Epidermal melanocyte (primary cell): ENCODE results near the gene TMEM212.
"Not testable (repeated sequence)": the region's sequence is repeated elsewhere in the genome, so short reads cannot be mapped to it uniquely, and the experiment has no call there.

Experiments used
- DNase-seq: peaks from one replicate; pipeline ENCODE4 v3.0.0; 2011; ENCODE audit warnings: low spot score; ENCODE audit not compliant: insufficient read length

TMEM212 gene

DNA sequence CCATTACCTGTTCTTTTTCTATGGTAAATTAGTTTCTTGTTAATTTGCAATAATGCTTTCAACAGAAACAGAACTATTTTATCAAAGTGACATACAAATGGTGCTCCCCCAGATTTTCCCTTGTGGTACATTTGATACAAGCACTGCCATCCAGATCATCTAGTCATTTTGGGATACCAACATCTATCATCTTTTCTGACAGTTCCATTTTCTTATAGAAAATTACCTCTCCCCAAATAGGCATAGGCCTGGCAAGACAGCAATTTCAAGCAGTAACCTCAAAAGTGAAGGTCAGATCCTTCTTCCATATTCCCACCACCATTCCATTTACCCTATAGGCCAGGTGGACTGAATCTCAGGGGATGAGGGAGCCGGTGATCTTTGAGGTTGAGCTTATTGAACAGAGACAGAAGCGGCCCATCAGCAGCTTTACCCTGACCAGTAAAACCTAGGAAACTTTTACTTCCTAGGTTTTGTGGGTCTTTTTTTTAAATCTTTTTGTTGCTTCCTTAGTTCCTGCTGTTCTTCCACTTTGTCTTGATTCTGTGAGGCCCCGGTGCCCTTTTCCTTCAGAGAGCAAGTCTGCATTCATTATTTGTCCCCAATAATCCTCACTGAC lies 29.8 kb upstream of the TMEM212 start:
- DNase-seq: no peak

DNA sequence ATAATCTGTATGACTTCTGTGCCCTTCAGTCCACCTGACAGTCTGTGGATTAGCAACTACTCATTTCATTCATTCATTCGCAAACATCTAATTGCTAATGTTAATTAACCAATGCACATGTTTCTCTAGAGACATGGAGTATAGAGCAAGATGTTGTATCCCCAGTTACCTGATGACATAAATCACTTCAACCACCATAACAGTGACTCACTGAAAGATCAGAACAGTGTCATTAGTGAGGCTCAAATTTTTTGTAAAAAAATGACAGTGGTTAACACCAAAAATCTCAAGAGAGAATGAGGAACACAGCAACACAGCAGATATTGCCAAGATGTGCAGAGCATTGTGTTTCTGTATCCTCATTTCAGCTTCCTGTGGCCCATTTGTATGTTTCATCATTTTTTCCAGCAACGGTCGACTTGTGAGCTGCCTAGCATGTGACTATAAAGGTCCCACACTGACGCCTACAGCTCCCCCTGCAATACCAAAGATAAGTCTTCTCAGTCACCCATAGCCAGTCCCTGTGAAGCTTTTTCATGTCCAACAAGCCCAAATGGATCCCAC lies 29.2 kb upstream of the TMEM212 start:
- no peak for DNase-seq

DNA sequence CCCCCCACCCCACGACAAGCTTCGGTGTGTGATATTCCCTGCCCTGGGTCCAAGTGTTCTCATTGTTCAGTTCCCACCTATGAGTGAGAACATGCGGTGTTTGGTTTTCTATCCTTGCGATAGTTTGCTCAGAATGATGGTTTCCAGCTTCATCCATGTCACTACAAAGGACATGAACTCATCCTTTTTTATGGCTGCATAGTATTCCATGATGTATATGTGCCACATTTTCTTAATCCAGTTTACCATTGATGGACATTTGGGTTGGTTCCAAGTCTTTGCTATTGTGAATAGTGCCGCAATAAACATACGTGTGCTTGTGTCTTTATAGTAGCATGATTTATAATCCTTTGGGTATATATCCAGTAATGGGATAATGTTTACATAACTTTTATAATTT lies 28.5 kb upstream of the TMEM212 start:
- DNase-seq: not testable (repeated sequence)

DNA sequence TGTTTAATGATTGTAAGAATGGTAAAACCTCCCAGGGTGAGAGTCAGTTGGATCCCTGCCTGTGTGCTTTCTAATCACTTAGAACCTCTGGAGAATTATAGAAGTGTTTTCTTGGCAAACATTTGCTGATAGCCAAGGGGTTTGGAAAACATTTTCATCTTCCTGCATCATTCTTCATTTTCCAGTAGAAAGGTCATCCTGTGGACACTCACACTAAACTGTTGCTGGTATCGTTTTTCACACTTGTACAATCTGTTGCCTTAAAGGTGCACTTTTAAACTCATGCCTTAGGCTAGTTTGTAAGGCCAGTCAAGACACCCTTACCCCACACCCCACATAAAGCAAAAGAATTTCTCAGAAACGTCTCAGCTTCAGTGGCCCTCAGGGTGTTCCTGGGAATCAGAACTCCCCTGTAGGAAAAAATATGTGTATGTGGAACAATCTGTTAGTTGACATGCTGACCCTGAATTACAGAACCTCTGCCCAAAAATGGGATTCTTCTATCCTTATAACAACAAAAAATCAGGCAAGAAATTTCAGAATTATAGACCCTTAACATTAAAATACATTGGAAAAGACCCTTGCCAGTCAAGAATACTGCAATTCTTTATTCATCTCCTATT lies 27.1 kb upstream of the TMEM212 start:
- DNase-seq: no peak

DNA sequence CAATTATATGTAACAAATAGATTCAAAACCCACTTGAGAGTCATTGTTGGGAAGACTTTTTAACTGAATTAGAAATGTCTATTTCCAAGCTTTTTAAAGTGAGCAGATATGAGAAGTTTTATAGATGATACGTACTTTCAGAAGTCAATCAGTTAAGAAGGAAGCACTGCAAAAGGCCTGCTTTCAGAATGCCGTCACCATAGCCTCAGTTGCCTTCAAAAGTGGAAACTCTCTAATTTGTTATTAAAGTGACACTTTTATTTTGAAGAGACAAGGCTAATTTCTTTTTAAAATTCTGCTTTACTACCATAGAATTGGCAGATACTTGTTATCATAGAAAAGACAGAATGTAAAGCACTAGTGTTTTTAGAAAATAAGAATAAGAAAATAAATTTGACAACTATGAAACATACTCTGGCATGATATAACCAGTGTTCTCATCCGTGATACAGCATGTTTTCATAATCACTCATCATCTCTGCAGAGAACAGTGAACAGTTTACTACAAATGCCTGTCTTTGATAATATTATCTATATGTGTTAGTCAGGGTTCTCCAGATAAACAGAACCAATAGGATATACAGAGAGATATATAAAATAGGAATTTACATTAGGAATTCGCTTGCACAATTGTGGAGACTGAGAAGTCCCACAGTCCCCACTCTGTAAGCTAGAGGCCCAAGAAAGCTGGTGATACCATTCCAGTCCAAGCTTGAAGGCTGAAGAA lies 25.9 kb upstream of the TMEM212 start:
- no peak for DNase-seq

DNA sequence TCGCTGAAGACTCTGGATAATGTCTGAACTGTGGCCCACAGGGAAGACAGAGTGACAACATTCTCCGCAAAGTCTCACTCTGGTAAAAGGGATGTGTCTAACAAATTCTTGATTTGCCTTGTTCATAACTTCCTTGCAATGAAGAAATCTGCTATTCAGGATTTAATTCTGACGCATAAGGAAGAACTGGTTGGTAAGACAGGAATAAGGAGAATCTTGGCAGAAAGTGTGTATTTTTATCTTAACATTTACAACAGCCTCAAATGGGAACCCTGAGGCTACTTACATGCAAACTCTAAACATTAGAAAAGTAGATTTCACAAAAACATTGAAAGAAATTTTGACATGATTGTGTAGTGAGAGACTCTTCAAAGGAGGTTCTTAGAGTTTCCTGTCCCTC lies 22.1 kb upstream of the TMEM212 start:
- DNase-seq: no peak

DNA sequence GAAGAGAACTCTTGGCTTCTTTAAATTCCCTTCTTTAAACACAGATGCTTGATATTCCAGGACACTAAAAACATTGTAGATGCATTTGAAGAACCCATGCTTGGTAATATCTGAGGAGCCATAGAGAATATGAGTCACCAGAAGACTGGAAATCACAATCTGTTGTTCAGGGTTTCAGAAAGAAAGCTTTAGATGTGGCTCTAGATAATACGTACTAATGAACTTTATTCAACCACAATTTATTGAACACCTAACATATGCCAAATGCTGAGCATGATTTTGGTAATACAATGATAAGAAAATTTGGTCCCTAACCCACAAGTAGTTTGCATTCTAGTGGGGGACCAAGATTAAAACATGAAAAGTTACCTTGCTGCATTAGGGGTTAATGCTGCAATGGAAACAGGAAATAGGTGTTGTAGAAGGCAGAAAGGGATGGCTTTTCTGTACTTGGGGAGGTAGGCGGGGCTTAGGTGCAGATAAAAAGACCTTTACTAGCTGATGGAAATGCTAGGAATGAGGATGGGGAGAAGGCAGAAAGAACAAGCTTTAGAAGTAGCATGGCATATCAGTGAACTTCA lies 21.3 kb upstream of the TMEM212 start:
- DNase-seq: no peak

DNA sequence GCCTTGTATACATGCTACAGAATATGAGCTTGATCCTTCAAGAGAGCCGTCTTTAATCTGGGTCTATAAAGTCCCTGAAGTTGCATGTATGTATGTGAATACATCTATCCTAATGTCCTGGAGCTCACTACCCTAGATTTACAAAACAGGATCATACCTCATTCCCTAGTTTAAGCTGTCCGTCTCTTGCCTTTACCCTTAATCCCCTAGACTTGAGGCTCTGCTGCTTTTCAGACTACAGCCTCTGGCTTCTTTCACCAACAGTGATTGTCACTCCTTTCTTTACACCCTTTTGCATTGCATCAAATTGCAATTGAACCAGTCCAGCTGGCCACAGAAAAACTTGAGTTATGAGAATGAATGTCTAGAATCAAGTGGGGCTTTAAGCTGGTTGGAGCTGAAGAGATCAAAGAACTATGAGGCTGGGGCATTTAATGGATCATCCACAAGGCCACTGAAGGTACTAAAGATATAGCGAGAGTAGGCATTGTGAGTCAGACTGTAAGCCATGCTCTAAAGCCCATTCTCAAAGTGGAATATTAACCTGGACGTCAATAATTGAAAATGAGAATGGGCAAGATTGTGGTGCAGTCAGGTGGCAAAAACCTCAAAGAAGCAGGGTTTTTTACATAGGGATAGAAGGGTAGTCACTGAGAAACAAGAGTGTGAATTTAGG lies 20.6 kb upstream of the TMEM212 start:
- DNase-seq: no peak

DNA sequence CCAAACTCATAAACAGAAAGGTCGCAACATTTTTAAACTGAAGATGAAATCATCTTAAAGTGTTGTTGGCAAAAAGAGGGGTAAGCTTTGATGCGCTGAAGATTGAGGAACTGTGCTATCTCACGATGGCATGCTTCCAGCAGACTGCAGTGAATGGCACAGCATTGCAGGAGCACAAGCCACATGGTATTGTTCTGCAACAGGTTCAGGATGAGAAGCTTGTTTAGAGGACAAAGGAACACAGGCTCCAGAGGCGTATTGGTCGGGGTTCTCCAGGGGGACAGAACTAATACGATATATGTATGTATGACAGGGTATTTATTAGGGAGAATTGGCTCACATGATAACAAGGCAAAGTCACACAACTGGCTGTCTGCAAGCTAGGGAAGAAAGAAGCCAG lies 19.0 kb upstream of the TMEM212 start:
- no peak for DNase-seq

DNA sequence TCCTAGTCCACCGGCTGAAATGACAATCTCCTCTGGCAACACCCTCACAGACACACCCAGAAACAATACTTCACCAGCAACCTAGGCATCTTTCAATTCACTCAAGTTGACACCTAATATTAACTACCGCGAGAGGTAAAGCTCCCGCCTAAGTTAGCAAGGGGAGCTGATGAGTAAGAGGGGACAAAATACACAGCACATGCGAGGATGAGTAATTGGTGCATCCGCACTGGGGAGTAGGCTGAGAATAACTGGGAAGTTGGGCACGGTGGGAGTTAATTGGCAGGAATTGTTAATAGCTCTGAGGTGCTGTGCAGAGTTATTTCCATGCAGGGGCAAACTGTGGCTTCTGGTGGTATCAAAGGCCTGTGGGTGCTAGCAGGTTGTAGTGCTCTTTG lies 18.3 kb upstream of the TMEM212 start:
- no peak for DNase-seq

DNA sequence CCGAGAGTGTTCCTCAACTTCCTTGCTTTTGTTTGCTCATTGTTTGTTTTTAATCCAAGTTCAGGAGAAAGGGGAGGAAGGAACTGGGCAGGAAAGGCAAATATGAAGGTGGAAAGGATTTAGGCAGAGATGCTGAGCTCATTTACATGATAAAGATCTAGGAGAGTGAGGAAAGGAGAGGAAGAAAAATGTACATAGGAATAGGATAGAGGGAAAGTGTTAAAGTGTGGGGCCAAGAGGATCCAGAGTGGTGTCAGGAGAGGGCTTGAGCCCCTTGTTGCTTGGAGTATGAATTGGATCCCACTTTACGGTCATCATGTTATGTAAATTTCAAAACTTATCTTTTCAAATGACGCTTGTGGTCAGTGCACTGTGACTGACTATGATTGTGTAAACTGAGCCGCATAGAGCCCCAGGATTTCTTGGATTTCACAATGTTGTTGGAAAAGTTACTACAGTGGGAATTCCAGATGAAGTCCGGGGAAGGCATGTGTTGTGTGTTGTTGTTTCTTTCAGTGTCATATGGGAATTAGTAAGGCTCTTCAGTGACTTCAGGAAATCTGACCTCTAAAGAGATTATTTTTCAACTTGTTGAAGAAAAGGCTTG lies 17.8 kb upstream of the TMEM212 start:
- no peak for DNase-seq

DNA sequence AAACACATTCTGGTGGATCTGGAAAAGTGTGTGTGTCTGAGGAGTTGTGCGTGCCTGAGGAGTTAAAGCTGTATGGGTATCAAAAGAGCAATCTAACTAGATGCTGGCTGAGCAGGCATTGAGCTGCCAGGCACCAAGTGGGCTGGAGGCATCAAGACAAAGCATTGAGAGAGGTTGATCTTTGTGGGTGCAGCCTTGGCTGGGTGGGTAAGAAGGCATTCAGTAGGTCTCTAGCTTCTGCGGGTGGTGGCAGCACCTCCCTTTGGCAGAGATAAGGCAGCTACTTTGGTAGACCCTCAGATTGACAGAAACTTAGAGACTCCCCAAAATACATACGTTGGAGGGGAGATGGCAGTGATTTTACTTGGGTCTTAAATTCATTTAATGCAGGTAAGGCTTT lies 15.8 kb upstream of the TMEM212 start:
- DNase-seq: no peak

DNA sequence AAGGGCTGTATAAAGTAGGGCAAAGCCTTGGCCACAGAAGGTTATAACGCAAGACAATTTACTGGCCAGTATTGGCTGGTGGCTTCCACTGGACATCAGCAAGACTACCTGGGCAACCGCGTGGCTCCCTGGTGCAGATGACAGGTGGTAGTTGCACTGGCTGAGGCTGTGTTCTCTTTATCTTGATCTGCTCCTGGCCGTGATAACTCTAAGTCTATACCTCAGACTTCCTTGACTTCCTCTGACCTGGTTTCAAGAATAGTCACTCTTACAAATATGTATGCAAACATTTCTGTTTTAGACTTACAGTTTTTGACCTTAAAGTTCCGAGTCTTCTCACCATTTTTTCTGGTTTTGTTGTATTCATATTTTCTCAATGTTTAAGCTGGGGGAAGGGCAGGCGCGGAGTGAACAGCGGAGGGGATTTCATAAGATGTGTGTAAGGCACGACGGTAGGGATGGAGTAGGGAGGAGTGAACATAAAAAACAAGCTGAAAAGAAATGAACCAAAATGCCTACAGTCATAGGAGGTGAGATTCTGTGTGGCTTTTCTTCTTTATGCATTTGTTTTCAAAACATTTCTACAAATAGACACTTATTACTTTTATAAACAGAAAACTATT lies 15.2 kb upstream of the TMEM212 start:
- no peak for DNase-seq

DNA sequence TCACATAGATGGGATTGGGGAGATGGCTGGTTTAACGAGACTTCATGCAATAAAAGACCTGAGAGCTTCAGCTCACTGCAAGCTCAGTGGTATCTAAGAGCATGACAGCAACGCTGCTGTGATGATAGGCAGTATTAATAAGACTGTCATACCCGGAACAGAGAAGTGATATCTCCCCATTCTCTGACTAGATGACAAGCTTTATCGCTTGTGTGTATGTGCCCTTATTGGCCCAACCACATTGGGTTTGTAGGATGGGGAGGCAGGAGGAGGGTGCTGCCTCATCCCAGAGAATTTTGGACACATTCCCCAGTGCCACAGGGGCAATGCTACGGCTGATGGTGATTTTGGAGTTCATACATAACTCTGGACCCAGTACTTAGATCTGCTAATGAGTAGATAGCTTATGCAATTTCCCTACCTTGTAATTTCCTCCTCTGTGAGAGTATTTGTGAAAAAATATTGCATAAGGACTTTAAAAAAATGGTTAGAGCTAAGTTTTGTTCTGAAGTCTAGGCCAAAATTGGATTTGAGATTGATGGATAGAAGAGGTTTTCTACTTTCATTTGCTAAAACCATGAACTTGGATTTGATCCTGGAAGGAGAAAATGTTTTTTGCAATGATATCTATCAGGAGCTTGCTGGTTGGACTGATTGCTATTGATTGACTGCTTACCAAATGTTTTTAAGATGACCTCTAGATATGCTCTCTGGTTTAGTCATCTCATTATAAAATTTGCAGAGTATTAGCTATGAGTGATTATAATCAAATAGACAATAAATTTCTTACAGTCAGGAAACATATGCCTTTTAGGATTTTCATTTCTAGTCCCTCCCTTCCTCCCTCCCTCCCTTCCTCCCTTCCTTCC lies 14.0 kb upstream of the TMEM212 start:
- no peak for DNase-seq

DNA sequence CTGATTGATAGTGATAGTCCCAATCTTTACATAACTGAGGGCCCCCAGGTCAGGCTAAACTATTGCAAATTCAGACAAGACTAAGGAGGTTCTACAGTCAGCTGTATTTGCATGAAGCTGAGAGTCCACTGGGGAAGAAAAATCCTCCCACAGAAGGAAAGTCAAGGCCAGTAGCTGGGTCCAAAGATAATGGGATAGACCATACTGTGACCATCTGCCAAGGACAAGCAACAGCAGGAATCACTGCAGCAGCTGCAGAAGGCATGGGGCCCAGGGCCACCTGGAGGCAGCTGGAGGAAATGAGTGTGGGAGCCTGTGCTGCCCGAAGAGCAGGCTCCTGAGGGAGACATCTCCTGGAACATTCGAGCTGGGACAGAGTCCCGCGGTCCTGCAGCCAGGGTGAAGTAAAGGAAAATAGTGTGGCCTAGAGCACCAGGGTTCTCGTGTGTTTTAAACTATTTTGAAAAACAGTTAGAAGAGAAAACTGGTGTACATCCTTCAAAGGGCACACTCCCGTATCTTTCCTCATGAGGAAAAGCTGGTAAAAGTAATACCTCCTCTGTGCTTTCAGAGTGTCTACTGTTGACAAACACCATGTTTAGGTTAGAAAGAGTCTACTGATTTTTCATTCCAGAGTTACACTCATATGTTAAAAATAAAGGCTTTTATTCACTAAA lies 13.2 kb upstream of the TMEM212 start:
- DNase-seq: no peak

DNA sequence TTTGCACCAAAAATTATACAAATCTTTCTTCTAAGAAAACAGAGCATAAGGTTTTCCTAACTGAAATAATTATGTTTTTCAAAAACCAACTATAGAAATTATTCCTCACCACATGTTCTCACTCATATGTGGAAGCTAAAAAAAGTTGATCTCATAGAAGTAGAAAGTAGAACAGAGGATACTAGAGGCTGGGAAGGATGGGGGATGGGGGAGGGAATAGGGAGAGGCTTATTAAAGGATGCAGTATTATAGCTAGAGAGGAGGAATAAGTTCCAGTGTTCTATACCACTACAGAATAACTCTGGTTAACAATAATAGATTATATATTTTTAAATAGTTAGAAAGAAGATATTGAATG lies 12.7 kb upstream of the TMEM212 start:
- DNase-seq: no peak

DNA sequence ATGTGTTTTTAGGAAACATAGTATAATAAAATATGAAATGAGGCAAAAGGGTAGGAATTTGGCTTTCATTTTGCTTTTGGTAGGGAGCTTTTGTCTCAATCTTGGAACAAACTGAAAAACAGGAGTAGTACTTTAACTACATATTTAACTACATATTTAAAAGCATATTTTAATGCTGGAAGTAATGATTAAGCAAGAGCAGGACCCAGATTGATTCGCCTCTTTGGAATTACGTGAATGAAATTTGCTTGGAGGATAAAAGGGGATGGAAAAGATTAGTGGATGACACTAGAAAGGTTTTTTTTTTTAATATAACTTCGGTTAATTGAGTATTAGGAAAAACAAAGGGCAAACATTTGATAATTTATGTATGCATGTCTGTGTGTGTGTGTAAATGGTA lies 11.2 kb upstream of the TMEM212 start:
- no peak for DNase-seq

DNA sequence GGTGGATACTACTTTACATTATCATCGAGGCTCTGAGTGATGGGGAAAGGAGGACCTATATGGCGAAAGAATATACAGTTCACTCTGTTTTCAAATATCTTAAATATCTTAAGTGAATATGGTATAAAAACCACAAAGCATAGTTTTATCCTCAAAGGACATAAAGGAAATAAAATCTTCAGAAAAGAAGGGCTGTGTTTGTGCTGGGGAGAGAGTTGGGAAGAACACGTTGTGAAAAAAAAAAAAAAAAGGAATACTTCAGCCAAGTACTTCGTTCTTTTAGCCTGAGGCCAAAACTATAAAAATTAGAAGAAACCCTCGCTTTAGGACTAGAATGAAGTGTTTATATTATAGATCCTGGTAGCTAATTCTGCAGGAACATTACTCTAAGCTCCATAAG lies 10.2 kb upstream of the TMEM212 start:
- DNase-seq: no peak

DNA sequence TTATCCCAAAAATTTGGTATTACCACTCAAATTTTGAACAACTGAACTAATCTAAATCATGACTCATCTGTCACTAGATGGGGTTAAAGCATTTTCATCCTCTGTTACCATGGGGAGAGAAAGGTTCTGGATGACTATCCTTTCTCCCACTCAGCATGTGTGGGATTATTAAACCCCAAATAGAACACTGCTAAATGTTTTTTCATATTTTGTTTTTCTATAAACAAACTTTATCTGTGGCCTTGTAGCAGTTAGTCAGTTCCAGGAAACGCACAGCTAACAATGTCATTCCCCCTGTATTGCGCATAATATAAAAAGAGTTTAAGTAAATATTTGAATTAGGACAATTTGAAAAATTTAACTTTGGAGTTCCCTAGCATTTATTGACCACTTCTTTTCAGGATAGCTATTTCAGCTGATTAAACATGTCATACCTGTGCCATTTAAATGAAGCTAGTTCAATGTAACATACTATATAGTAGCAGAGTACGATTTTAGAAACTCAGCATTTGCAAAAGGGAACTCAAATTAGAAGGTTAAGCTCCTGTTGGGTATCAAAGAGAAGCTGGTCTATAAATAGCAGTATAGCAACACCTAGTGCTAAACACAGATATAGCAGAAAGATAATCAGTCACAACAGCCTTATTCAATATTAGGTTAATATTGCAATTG lies 9.2 kb upstream of the TMEM212 start:
- DNase-seq: no peak
